Keratinocyte (primary cell): ENCODE data around the gene RMND1. TPM values are rescaled to one million over a fixed set of nuclear protein-coding genes. Genes with fewer than 3 reads are reported as not detected.

Source experiments
- DNase-seq: peaks from one replicate; pipeline ENCODE4 v3.0.0-alpha.2; 2011; ENCODE audit warnings: low read depth, missing footprints, low spot score
- FAIRE-seq: peaks from 2 replicates; lab custom pipeline; 2011; peaks lifted over from hg19 to GRCh38; lab: Jason Lieb, UNC
- H2AFZ ChIP-seq: 2 replicates; pipeline ENCODE4 v1.6.0; 2012; ENCODE audit warnings: low read length, control low read depth, inconsistent platforms; ENCODE audit not compliant: control insufficient read depth
- H3K27ac ChIP-seq: 2 replicates; pipeline ENCODE4 v1.5.1; 2011; ENCODE audit warnings: low read length; ENCODE audit not compliant: control insufficient read depth, insufficient read depth
- H3K27me3 ChIP-seq: 3 replicates; pipeline ENCODE4 v1.6.0; 2011; ENCODE audit warnings: low read length; ENCODE audit not compliant: control insufficient read depth, insufficient read depth; ENCODE audit errors: extremely low read depth
- H3K36me3 ChIP-seq, 2 experiments: 2 replicates in 1 of 2; 3 replicates in 1 of 2; pipeline ENCODE4 v1.5.1; 2011; ENCODE audit warnings: low read length in 2 of 2, mild to moderate bottlenecking in 1 of 2; ENCODE audit not compliant: control insufficient read depth in 2 of 2, insufficient read depth in 2 of 2; ENCODE audit errors: extremely low read depth in 1 of 2
- H3K4me1 ChIP-seq: 3 replicates; pipeline ENCODE4 v1.5.1; 2011; ENCODE audit warnings: low read length; ENCODE audit not compliant: control insufficient read depth, insufficient read depth; ENCODE audit errors: extremely low read depth
- H3K4me2 ChIP-seq: 3 replicates; pipeline ENCODE4 v1.6.0; 2011; ENCODE audit warnings: low read depth, low read length; ENCODE audit not compliant: control insufficient read depth, insufficient read depth; ENCODE audit errors: extremely low read depth
- H3K4me3 ChIP-seq, 3 experiments: fragments of 200-600 bp in 1 of 3; sonication (generic) in 1 of 3; 2 replicates in 2 of 3; 3 replicates in 1 of 3; pipeline ENCODE4 v1.5.1; 2011 to 2016; ENCODE audit warnings: low read length in 3 of 3, mild to moderate bottlenecking in 3 of 3, control low read depth in 2 of 3, inconsistent platforms in 1 of 3, low read depth in 1 of 3, mixed read lengths in 1 of 3, mixed run types in 1 of 3, moderate library complexity in 1 of 3; ENCODE audit not compliant: control insufficient read depth in 2 of 3, insufficient read depth in 2 of 3; ENCODE audit errors: extremely low read depth in 1 of 3
- H3K79me2 ChIP-seq: 2 replicates; pipeline ENCODE4 v1.6.0; 2012; ENCODE audit warnings: low read length; ENCODE audit not compliant: control insufficient read depth, insufficient read depth
- H3K9ac ChIP-seq: 3 replicates; pipeline ENCODE4 v1.6.0; 2011; ENCODE audit warnings: low read length; ENCODE audit not compliant: control insufficient read depth, insufficient read depth; ENCODE audit errors: extremely low read depth
- H3K9me1 ChIP-seq: 3 replicates; pipeline ENCODE4 v1.6.0; 2011; ENCODE audit warnings: low read length; ENCODE audit not compliant: control insufficient read depth, insufficient read depth; ENCODE audit errors: extremely low read depth
- H3K9me3 ChIP-seq: 2 replicates; pipeline ENCODE4 v1.5.1; 2012; ENCODE audit warnings: low read depth, low read length; ENCODE audit not compliant: control insufficient read depth
- H4K20me1 ChIP-seq: 3 replicates; pipeline ENCODE4 v1.6.0; 2011; ENCODE audit warnings: low read length; ENCODE audit not compliant: control insufficient read depth, insufficient read depth; ENCODE audit errors: extremely low read depth
- EZH2 ChIP-seq: IDR thresholded peaks from one replicate; pipeline ENCODE4 v1.6.1; 2012; ENCODE audit warnings: inconsistent platforms, mild to moderate bottlenecking, low read length, moderate library complexity
- dilution Hi-C: fragments of 300-500 bp; cut with MboI; formaldehyde crosslinking; loops from one replicate; pipeline ENCODE4 v1.7.0; 2020; ENCODE audit warnings: low sequenced_read_pairs; ENCODE audit not compliant: extremely low pct_ligation_motif_present
- polyA plus RNA-seq, 5 experiments: library from polyadenylated mRNA; depleted of rRNA in 3 of 5; stranded (reverse) in 3 of 5; stranded (forward) in 1 of 5; unstranded in 1 of 5; fragments of >200 nt; gene quantifications; 1 replicate in 1 of 5; 2 replicates in 3 of 5; 3 replicates in 1 of 5; pipeline versions ENCODE4 v1.2.1 to v1.2.3, GENCODE V29; 2011 to 2012; ENCODE audit warnings: missing spikeins in 2 of 5, low read depth in 1 of 5, low replicate concordance in 1 of 5
- TF ChIP-seq, protein P1 (sequence below), 3 experiments: IDR thresholded peaks in 1 of 3; conservative IDR thresholded peaks in 1 of 3; optimal IDR thresholded peaks in 1 of 3; 2 replicates in 2 of 3; 3 replicates in 1 of 3; pipeline versions ENCODE3 to v1.5.1; 2011; ENCODE audit warnings: low read length in 3 of 3, mild to moderate bottlenecking in 3 of 3, moderate library complexity in 2 of 3, control low read depth in 1 of 3, inconsistent platforms in 1 of 3; ENCODE audit not compliant: insufficient read depth in 2 of 3; ENCODE audit errors: extremely low read depth in 1 of 3

The RMND1 gene
- polyA plus RNA-seq, 1 donor (not counting 4 experiments of a cell fraction or from before 2014, with no cell fraction given): 23.1 TPM

DNA sequence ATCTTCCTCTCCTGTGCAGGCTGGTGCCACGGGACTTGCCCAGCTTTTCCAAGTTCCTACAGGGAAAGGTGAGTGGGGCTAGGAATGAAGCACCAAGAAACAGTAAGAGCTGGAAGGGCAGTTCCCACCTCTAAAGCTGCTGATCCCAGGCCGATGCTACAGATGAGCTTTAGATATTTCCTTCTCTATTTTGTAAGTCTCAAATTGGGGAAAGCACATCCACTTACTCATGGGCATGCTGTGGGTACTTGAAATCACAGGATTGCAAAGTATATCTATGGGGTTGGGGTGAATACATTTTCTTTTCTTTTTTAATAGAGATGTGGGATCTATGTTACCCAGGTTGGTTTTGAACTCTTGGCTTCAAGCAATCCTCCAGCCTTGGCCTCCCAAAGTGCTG, 63.7 kb downstream of the RMND1 start:
- no peak overlapping the region for H3K27ac ChIP-seq
- H3K27me3 ChIP-seq: no peaks in the 10 kb centered on the region
- H3K4me3 ChIP-seq: no peak overlapping the region
- no peak for TF ChIP-seq EZH2
- TF ChIP-seq, protein P1, sequence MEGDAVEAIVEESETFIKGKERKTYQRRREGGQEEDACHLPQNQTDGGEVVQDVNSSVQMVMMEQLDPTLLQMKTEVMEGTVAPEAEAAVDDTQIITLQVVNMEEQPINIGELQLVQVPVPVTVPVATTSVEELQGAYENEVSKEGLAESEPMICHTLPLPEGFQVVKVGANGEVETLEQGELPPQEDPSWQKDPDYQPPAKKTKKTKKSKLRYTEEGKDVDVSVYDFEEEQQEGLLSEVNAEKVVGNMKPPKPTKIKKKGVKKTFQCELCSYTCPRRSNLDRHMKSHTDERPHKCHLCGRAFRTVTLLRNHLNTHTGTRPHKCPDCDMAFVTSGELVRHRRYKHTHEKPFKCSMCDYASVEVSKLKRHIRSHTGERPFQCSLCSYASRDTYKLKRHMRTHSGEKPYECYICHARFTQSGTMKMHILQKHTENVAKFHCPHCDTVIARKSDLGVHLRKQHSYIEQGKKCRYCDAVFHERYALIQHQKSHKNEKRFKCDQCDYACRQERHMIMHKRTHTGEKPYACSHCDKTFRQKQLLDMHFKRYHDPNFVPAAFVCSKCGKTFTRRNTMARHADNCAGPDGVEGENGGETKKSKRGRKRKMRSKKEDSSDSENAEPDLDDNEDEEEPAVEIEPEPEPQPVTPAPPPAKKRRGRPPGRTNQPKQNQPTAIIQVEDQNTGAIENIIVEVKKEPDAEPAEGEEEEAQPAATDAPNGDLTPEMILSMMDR (optimal IDR thresholded peaks at IDR 0.05 in 1 of 3, IDR thresholded peaks at IDR 0.05 in 1 of 3, conservative IDR thresholded peaks at IDR 0.05 in 1 of 3; ENCODE audit: extremely low read depth in 1 of 3, insufficient read depth in 2 of 3, low read length in 3 of 3): no peak
- peaks cover 2% of the 10 kb centered on the region for H3K9me1 ChIP-seq
- peaks cover 55% of the 10 kb centered on the region for H3K79me2 ChIP-seq
- no peak overlapping the region for H3K4me2 ChIP-seq
- peaks cover 23% of the 10 kb centered on the region for H3K4me1 ChIP-seq
- no peak overlapping the region for H2AFZ ChIP-seq
- DNase-seq (no peak), FAIRE-seq (no peak)
- no peaks in the 10 kb centered on the region for H4K20me1 ChIP-seq
- dilution Hi-C loops: no loop called here
- peaks cover 0 to 2% of the 10 kb centered on the region in 2 experiments for H3K36me3 ChIP-seq
- no peak overlapping the region for H3K9ac ChIP-seq
- H3K9me3 ChIP-seq: no peaks in the 10 kb centered on the region

DNA sequence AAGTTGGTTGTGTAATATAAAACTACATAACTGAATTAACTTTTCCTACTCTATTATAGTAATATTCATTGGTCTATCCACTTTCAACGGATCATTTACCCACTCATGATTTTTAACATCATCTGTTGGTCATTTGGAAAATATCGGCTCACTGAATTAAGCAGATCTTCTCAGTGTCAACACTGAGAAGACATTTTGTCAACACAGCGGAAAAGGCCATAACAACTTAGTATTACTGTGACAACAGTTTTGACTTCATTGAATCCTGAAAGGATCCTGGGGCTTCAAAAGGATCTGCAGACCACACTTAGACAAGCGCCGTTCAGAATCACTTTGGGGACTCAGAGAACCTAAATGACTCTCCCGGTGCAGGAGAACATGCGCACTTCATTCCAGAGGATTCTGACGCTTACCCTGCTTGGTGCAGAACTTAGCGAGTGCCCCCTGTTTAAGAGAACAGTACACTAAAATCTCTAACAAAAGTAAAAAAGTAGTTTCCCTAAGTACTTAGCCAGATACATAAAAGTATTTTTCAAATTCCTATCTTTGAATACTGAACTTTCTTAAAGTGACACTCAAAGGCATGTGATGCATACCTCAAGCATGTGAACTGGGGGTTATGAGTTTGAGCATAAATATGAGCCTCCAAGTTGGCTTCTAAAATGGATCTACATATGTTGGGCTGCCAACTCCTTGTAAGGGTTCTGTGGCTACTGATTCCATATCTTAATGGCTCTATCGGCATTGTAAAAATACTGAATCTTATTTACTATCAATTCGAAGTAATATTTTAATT, 64.6 kb downstream of the RMND1 start:
- H3K27ac ChIP-seq: no peak overlapping the region
- no peak overlapping the region for H3K4me3 ChIP-seq
- H3K4me2 ChIP-seq: no peak overlapping the region
- peaks cover 46% of the 10 kb centered on the region for H3K79me2 ChIP-seq
- no peak for DNase-seq
- H2AFZ ChIP-seq: no peak overlapping the region
- H3K27me3 ChIP-seq: no peaks in the 10 kb centered on the region
- H4K20me1 ChIP-seq: no peaks in the 10 kb centered on the region
- dilution Hi-C loops: no loop called here
- peaks cover 0 to 2% of the 10 kb centered on the region in 2 experiments for H3K36me3 ChIP-seq
- no peak for FAIRE-seq
- no peaks in the 10 kb centered on the region for H3K9me1 ChIP-seq
- H3K4me1 ChIP-seq: peaks cover 14% of the 10 kb centered on the region
- no peaks in the 10 kb centered on the region for H3K9me3 ChIP-seq
- TF ChIP-seq EZH2: no peak
- TF ChIP-seq, protein P1 (optimal IDR thresholded peaks at IDR 0.05 in 1 of 3, IDR thresholded peaks at IDR 0.05 in 1 of 3, conservative IDR thresholded peaks at IDR 0.05 in 1 of 3; ENCODE audit: extremely low read depth in 1 of 3, insufficient read depth in 2 of 3, low read length in 3 of 3): no peak
- no peak overlapping the region for H3K9ac ChIP-seq
